Retina (tissue), 1 donor: ENCODE data around the gene CAPZB.
A peak's percentile ranks its signal among the peaks of the same experiment; 100 is the strongest.

Source experiments
- DNase-seq: peaks from one replicate; pipeline ENCODE4 v3.0.0-alpha.2; 2016

Gene CAPZB

DNA sequence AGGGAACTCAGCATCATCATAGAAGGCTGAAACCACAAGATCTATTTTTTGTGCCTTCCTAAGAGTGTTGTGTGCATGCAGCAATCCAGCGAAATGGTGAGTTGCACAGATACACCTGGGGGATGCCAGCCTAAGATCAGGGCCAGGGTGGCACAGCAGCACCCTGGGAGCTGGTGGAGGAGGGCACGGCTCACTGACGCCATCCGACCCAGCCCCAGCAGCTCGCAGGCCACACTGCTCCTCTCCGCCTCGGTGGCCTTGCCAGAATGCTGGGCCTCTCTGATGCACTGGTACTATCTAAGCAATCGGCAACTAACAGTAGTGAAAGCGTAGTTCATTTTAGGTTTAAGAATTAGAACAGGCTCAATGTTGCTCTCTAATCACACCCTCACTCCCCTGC lies 37.8 kb downstream of the CAPZB start:
- no peak for DNase-seq

DNA sequence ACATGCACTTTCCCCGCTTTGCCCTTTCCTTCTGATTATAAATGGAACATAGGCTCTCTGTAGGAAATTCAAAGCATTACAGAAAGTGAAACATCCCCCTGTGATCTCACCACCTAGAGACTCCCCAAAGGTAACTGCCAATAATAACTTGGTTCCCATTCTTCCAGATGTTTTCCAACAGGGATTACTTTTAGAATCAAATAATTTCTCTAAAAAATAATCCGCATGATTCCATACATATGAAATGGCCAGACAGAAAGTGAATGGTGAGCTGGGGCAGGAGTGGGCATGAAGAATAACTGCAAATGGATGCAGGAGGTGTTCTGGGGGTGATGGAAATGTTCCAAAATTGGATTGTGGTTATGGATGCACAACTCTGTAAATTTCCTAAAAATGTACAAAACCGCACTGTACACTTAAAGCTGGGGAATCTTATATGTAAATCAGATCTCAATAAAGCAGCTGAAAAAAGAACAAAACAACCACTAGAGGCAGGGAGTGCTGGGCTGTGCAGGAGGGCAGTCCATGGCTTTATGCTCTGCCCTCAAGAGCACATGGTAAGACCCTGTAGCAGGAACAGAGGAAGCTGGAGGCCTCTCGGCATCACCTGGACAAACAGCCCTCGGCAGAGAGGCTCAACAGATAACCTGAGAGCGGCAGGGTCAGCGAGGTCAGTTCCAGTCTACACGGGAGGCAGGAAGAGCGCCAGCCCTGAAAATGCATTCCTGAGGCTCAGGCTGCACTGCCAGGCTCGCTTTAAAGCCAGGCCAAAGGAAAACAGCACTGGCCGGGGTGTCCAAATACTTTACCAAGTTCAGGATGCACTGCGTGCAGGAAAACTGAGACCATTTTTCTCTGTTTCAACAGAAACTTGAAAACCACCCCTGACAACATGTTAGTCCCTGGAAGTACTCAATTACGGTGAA lies 39.7 kb downstream of the CAPZB start:
- peak; percentile 47 for DNase-seq

DNA sequence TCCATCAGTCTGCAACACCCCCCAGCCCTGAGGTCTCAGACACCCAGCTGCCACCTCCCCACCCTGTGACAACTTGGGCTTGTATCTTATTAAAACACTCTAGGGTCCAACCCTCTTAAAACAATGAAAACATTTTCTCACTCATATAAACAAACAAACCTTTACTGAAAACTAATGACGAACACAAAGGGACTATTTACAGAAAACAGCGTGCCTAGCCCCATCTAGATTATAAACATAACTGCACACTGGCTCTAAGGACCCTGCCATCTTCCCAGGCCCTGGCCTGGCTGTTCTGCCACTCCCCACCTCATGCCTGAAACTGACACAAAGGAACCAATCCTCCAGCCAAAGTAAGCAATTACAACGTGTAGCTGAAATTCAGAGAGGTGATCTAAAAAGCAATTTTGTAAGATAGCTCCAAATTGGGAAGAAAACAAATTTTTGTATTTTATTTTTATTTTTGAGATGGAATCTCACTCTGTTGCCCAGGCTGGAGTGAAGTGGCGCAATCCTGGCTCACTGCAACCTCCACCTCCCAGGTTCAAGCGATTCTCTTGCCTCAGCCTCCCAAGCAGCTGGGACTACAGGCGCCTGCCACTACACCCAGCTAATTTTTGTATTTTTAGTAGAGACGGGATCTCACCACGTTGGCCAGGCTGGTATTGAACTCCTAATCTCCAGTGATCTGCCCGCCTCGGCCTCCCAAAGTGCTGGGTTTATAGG lies 40.9 kb downstream of the CAPZB start:
- no peak for DNase-seq

DNA sequence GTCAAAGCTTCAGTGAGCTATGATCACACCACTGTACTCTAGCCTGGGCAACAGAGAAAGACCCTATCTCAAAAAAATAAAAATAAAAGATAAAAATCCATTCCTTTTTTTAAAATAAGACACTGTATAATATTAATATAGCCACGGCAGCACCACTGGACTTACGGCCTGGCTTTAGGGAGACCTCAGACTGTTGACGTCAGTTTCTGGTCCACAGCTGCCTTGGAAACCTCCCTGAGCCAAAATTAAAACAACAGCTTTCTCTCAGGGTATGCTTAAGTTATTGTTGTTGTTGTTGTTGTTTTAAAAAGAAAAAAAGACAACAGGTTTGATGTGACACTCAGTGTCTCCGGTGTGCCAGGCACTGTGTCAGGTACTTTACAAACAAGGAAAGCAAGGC lies 42.0 kb downstream of the CAPZB start:
- DNase-seq = no peak

DNA sequence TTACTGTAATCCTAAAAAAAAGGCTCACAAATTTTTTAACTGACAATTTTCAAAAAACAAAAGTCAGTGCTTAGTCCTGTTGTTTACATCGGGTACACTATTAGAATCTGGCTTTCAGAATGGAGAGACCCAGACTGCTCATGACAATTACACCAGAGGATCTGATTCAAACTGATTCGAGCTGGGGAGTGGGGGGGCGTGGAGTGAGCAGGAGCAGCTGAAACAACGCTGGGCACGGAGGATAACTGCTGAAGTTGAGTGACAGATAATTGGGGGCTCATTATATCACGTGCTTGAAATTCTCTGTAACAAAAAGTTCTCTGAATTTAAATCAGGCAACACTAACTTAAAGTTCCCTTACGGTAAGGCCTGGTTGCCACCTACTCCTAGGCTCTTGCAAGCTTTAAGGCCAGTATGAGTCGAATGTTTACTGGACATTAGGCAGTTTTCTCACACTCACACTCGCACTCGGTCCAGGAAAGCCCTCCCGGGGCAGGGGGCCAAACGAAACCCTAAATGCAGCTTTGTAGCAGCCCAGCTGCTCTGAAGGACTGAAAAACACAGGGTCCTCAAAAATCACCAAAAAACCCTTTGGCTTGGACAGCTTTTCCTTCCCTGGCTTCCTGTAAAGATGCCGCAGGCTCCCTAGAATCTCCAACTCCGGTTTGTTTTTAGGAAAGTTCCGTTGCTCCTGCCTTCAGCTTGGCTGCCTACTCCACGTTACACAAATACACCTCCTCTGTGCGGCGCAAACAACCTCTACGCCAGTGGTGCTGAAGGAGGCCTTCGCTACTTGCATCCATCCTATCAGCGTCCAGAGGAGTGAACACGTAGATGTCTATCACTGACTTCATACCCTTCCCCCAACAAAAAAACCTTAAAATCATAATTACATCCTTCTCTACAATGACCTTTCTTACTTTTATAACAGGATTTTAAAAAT lies 42.9 kb downstream of the CAPZB start:
- no peak for DNase-seq

DNA sequence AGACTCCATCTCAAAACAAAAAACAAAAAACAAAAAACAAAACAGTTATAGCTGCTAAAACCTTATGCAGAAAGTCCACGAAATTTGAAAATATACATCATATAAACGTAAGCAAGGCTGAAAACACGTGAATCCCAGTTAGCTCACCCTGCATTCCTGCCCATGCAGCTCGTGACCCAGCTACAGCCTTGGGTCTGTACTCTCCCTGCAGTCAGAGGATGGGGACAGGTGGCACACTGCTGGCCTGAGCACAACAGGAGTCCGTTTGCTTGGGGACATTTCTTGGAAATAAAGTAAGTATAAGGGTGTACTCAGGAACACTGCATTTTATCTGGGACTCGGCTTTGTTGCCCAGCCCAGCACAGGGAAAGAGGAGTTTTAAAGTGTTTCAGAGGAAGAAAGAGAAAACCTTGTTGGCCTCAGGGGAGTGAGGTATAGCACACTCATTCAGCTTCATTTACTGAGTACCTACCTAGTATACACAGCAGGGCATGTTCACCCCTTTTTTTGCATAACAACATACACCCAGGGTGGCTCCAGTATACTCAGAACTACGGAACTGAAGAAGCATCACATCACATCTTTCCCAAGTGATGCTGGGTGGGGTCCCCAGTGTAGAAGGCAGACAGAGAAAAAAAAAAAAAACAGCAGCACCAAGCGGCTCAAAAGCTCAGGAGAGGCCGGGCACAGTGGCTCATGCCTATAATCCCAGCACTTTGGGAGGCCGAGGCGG lies 44.1 kb downstream of the CAPZB start:
- no peak for DNase-seq

DNA sequence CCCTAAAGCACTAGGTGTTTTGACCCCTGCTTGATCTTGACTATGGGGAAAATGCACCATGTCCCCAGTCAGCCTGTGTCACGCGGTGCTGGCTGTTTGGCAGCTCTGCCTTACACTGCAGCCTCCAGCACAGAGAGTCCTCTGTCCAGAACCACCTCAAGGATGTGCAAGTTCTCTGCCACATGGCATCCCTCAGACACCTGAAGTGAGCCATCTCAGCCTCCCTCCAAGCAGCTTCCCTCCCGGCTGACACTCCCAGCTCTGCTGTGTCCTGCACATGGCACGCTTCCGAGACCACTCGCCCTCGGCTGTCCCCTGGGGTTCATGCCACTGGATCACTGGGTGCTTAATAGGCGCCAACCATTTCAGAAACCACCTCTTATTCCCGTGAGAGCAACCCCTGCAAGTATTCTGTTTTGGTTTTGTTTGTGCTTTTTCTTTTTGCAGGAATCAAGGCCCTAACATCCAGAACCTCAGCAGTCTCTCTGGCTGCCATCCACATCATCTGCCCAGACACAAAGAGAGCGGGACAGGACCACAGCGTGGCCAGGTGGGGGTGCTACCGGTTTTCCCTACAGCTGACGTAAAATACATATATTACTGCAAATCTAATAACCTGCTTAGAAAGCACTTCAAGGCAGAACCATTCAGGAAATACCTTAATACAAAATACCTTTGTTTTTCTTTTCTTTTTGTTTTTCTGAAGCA lies 45.7 kb downstream of the CAPZB start:
- DNase-seq = peak; percentile 42

DNA sequence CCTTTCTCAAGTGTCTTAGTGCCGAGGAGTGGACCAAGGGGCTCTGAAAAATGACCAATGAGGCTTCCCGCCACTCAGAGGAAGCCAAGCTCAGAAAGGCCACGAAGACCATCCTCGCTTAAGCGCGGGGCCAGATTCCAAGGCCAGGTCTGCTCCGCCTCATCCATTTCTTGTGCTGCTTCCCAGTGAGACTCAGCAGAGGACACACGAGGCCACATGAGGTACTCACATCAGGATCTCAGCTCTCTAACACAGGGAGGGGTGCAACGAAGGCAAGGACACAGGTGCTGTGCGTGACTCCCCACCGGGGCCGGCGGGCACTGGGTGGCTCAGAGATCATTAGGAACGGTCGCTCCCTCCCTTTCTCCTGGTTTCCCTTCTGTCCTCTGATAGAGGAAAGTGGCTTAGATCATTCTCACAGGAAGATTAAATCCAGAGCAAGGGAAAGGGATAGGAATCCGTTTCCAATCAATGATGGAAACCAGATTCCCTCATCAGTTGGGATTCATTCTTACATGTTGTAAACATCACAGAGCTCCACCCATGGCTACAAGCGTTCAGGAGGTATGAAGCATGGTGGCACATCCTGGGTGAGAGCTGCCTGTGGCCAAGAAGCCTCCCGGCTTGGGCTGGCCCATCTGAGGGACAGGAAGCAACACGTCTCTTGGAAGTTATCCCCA lies 46.7 kb downstream of the CAPZB start:
- no peak for DNase-seq

DNA sequence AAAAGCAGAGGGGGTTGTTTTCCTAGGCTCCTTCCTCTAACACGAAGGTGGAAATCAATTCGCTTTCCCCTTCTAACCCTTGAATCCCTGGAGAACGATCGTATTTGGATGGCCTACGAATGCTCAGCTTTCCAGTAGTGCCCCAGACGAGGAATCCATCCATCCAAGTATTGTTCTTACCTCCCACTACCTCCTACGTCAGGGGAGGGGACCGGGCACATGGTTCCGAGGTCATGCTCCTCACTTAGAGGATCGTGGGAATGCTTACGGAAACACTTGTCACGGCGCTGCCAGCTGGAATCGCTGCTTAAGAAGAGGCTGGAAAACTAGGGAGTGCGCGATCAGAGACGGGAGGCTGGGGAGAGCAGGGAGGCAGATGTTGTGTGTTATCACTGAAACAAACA lies 47.4 kb downstream of the CAPZB start:
- DNase-seq = no peak

DNA sequence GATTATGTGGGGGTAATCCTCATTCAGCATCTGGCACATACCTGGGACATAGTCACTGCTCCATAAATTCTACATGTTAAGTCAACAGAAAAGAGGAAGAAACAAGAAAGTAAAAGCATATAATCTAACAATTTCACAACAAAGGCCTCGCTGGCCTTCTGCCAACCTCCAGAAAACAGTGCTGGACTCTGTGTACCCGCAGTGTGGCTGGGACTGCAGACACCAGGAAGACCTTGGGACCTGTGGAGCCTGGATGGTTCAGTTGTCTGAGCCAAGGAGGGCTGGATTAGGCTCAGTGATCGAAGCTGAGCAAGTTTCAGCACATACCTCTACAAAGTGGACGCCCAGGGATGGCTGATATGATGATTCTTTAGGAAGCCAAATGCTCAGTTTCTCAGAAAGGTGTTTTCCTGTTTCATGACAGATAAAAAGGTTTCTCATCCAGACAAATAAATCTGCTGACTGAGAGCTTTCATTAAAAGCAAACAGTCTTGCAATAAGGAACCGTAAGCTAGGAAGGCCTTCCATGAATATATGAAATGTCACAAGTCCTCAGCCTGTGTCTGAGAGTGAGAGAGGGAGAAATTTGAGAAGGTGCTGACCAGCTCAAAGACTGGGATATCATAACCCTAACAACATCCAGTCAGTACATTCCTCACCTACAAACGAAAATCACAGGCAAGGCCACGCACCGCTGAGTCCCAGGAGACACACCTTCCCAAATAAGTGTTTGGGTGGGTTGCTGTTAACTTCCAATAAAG lies 48.4 kb downstream of the CAPZB start:
- DNase-seq = no peak

DNA sequence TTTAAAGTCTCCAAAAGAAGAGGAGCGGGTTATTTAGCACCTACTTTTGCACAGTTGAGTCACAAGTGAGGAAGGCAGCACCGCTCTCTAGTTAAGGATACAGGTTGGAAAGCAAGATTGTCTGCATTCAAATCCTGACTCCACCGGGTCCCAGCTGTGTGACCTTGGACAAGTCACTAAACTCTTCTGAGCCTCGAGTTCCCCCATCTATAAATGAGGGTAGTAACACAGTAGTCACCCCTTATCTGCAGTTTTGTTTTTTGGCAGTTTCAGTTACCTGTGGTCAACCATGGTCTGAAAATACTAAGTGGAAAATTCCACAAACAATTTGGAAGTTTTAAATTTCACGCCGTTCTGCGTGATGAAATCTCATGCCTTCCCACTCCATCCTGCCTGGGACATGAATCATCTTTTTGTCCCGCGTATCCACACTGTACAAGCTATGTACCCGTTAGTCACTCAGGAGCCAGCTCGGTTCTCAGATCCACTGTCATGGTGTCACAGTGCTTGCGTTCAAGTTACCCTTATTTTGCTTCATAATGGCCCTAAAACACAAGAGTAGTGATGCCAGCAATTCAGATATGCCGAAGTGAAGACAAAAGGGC lies 49.4 kb downstream of the CAPZB start:
- DNase-seq = no peak

DNA sequence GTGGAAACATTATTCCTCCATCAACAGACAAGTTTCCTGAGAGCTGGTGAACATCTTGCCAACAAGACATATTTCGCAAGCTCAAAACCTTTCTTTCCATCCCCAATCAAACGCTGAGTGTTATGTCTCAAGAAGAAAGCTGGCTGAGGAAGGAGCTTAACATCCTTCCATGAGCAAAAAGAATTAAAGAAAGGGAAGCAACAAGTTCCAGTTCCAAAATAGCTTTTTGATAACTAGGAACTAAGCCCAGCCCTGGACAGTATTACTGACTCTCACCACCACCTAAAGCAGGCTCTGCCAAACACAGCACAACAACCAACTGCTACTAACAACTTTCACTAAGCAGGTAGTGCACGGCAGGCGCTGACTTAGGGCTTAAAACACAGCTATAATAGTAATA lies 50.2 kb downstream of the CAPZB start:
- DNase-seq = no peak

DNA sequence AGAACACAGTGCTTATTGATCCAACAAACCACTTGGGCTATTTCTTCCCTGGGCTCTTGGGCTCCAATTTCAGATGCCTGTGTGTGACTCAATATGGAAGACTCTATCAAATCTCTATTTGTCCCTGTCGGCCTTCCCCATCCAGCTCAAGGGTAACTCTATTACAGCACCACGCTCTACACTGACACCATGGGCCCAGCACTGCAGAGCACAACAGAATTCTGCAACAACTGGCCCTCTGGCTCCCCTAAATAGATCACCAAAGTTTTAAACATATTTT lies 51.7 kb downstream of the CAPZB start:
- DNase-seq = no peak

DNA sequence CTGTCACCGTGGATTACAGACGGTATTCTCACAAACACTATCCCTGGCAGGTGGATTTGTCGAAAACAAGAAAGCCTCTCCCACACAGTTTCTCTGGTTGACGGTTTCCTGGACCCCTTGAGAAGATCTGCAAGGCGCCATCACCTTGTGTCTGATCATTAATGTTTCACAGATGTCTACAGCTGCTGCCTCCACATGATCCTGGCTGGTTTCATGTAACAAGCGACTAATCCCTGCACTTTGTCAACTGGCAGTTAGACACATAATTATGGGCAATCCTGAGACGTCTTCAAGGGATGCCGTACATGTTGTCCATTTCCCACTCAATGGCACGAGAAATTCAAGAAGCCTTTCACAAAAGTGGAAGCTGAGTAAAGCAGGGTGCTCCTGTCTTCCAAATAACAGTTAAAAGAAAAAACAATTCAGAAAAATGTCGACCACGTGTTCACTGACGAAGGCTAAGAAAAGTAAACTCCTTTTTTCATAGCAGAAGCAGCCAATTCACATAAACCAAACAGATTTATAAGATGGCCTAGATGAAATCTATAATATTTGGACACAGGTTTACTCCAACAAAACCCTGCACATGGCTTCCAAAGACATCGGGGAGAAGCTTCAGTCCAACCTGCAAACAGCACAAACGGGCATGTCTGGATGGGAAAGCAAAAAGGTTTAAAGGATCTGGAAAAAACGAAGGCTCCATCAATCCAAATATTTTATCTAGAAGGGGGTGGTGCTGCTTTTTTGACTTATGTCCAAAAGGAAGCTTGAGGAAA lies 52.2 kb downstream of the CAPZB start:
- no peak for DNase-seq

DNA sequence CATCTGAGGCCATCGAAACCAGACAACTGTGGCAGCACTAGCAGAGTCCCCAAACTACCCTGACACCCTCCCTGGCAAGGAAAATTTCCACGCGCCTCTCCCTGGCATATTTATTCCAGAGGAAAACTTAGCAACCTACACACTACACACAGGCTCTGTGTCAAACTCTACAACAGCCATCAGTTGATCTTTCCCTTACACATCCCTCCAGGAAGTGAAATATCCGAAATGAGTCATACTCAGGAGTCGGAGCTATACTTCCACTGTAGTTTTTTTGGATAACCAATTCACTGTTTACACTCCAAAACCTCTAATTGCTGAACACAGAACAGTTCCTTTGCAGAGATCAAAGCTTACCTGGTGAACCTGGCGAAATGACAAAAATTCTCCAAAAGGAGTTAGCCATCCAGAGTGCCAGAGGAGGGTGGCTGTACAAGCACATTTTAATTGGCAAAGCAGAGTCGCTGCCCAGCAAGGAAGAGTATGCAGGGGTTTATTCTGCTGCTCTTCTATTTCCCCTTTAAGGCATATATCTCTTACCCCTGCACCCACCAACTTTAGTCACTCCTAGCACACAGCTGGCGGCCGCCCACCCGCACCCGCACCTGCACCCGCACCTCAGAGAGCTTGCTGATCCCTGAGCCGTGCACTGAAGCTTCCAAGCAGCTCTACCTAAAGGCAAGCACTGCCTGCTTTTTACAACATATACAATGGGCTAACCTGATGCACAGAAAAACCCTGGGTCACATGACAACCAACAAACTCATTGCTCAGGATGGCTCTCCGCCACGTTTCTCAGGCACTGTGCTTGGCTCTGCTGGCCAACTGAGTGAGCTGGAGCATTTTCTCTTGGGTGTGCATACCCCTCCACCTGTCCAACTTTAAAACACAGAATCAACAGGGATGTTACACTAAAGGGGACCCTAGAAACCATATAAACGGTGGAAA lies 54.9 kb downstream of the CAPZB start:
- DNase-seq = no peak

DNA sequence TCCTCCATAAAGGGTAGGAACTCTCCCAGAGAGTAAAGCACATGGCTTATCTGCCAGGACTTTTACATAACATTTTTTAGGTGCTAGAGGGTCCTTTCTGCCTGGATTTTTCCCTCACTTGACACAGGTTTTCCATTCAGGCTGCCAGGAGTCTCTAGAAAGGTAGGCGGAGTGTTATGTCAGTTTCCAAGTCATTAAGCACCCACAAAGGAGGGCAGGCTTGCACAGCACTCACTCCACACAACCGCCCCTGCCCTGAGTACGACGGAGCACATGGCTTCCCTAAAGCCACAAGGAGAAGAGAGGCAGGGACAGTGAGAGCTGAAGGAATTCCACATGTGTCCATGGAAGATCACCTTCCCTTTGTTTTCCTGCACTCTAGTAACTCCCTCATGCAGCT lies 55.7 kb downstream of the CAPZB start:
- peak; percentile 49 for DNase-seq

DNA sequence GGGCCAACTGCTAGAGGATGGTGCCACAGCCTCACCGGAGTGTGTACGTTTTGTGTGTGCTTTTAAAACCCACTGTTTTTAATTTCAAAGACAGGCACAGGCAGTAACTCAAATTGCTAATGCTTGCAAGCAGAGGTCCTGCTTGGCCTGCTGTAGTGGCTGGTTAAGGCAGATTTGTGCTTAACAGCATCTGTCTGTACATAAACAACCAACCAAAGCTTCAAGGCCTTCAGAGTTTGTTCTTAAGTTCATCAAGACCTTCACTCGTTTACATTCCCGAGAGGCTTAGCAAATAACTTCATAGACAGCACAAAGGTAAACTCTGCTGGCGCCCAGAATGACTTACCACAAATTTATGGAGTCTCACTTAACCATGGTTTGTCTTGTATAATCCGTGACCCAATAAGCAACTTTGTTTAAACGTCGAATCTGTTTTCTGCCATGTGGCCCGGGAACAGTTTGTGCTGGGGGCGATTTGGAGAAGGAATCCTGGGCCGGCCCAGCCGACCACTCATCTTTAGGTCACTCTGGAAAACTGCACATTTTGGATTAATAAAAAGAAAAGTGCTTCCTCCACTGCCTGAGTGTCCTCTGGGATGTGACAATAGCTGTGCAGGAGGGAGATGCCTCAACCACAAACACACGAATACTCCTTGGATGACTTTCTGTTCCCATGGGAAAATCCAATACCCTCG lies 58.1 kb downstream of the CAPZB start:
- DNase-seq = no peak
